Left renal cortex interstitium (tissue), 4 donors: ENCODE results near the gene CYBC1. TPM values are rescaled to one million over a fixed set of nuclear protein-coding genes. Genes with fewer than 3 reads are reported as not detected.
"Not testable (repeated sequence)": the region's sequence is repeated elsewhere in the genome, so short reads cannot be mapped to it uniquely, and the experiment has no call there.

Source experiments
- DNase-seq, 4 donors: peaks; one replicate each; pipeline ENCODE4 v3.0.0-alpha.2; 2013; ENCODE audit warnings: low read depth in 4 of 4, low spot score in 2 of 4, missing footprints in 1 of 4
- polyA plus RNA-seq, 4 donors: library from polyadenylated mRNA; unstranded; fragments of 120-200 nt; gene quantifications; one replicate each; pipeline ENCODE4 v1.2.1, GENCODE V29; 2013; ENCODE audit not compliant: insufficient read length in 4 of 4

The CYBC1 gene
- polyA plus RNA-seq, 4 donors, result 47.8 to 57.9 (median 56.8) TPM

DNA sequence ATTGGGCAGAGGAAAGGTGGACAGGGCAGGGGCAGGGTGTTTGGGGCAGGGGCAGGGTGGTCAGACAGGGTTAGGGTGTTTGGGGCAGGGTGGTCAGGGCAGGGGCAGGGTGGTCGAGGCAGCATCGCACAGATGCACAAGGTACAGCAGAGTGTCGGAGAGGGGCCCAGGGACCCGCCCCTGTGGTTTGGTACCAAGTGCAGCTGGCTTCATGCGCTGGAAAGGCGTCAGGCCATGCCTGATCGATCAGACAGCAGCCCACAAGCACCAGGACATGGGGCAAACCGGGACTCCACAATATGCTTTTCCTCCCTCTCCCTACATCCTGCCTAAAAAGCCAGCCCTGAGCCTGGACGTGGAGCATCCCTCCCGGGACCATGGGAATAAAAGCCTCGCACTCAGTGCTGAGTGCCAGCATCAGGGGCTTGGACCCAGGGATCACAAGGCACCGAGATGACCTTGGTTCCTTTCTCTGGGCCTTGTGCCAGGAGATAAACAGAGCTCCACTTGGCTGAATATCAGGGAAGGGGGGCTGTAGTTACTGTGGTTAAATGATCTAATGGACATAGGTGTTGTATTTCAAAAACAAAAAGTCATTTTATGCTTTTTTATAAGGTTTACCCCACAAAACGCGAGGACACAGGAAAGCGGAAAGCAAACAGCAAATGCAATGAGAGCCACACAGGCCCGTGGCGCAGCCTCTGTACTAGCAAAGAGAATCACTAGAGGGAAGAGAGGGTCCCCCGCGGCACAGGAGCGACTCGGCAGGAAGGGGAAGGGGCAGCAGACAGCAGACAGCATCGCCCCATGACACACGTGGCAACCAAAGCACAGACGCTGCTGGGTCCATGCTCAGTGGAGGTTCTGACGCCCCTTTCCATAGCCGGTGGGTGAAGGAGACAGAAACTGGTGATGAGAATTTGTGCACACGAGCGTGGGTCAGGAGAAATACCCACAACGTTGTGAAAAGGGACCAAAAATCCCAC lies 37.7 kb downstream of the CYBC1 start:
- DNase-seq, result no peak

DNA sequence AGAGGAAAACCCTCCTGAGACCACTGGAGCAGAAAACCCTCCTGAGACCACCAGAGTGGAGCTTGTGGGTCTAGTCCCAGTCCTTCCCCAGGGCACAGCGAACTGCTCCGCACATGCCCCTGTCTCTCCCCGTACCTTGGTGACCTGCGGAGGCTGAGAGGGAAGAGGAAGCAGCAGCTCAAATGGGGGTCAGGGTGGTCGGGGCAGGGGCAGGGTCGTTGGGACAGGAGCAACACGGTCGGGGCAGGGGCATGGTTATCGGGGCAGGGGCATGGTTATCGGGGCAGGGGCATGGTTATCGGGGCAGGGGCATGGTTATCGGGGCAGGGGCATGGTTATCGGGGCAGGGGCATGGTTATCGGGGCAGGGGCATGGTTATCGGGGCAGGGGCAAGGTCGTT lies 38.5 kb downstream of the CYBC1 start:
- DNase-seq, result not testable (repeated sequence)

- DNase-seq, result no peak
These were observed 39.0 kb downstream of the CYBC1 start for GRCh38 chr17:82411396-82412053.

GRCh38 chr17:82410014-82410716 lies 40.4 kb downstream of the CYBC1 start:
- DNase-seq, result no peak

GRCh38 chr17:82408938-82409318 lies 41.6 kb downstream of the CYBC1 start:
- no peak for DNase-seq

- DNase-seq, result no peak
These were observed 42.1 kb downstream of the CYBC1 start for GRCh38 chr17:82408288-82408937.

DNA sequence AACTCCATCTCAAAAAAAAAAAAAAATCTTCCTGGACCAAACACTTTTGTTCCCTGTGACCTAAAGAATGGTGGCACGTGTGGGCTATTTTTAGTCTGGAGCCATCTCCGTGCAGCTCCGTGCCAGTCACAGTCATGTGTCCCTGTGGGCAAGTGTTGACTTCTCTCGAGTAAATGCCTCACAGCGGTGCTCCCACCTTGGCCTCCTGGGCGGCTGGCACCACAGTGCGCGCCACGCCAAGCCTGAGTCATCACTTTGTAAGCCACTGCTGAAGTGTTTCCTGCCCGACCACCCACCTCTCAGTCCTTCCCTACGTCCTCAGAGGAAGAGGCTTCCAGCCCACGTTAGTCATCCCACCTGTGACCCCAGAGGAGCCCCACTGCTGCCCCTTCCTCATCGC lies 43.3 kb downstream of the CYBC1 start:
- no peak for DNase-seq

GRCh38 chr17:82406131-82406671 lies 44.4 kb downstream of the CYBC1 start:
- DNase-seq, result no peak

- DNase-seq, result no peak
These were observed 45.5 kb downstream of the CYBC1 start for GRCh38 chr17:82405051-82405450.

DNA sequence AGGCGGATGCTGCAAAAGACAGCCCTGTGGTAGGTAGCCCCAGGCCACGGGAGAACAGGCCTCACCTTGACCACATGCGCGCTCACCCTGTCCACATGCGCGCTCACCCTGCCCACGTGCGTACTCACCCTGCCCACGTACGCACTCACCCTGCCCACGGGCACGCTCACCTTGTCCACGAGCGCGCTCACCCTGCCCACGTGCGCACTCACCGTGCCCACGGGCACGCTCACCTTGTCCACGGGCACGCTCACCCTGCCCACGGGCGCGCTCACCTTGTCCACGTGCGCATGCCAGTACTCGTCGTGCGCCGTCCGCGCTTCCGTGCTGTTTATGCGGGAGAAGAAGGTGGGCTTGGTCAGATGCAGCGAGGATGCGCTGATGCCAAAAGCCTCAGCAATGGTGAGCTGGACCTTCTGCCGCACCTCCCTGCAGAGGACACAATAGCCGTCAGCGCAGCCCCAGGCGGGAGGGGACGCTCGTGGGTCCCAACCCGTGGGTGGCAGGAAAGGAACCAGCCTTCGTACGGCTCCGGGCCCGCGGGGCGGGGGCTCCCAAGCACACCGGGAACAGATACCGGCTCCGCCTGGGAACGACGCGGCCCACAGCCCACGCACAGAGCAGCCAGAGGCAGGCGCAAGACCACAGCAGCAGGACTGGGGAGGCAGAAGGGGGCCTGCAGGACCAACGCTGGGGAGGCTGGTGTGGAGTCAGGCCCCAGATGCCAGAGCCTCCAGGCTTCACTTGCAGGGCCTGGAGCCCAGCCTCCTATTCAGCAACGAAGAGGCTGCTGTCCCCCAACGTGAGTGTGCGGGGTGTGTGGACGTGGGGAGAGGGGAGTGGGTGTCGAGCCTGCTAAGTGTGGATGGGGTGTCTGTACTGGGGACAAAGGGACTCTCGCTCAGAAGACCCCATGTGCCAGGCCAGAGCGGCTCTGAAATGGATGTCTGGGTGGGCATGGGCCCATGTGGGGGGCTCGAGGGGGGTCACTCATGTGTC lies 46.6 kb downstream of the CYBC1 start:
- DNase-seq, result no peak

DNA sequence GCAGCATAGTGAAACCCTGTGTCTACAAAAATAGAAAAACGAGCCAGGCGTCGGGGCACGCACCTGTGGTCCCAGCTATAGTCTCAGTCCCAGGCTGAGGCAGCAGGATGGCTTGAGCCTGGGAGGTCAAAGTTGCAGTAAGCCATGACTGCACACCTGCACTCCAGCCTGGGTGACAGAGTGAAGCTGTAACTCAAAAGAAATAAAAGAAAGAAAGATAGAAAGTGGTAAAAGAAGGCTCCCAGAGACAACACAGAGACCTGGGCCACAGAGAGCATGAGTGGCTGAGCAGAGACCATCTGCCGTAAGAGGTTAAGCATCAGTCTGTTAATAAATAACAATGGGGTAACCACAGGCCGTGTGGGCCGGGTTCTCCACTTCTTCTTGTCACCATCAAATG lies 47.7 kb downstream of the CYBC1 start:
- no peak for DNase-seq

DNA sequence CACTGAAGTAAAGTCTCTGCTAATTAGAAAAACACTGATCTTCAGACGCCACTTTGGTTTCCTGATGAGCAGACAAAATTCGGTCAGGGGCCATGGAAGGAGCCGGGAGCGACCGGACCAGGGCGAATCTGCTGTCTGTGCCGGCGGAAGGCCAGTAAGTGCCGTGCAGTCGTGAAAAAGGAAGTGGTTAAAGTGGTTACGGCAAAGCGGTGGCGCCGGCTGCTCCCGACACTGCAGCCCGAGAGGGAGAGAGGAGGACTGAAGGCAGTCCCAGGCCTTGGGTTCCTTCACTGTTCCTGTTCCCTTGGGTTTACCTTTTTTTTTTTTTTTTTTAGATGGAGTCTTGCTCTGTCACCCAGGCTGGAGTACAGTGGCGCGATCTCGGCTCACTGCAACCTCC lies 49.7 kb downstream of the CYBC1 start:
- DNase-seq, result no peak

DNA sequence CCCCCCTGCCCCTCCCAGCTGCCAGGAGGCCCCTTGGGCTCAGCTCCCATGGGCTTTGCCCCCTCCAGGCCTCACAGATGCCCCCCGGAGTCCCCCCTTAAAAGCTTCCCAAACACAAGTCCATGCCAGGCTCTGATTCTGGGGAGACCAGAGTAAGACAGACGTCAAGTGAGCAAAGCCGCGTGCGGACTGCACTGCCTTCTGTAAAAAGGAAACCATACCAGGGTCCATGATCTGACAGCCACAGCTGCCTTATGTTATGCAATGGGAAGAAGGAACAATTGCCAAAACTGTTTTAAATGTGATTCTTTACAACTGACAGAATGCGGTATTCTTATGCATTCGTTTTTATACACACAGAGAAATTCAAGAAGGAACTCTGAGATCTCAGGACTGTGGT lies 50.3 kb downstream of the CYBC1 start:
- no peak for DNase-seq

GRCh38 chr17:82399601-82400101 lies 50.9 kb downstream of the CYBC1 start:
- no peak for DNase-seq

DNA sequence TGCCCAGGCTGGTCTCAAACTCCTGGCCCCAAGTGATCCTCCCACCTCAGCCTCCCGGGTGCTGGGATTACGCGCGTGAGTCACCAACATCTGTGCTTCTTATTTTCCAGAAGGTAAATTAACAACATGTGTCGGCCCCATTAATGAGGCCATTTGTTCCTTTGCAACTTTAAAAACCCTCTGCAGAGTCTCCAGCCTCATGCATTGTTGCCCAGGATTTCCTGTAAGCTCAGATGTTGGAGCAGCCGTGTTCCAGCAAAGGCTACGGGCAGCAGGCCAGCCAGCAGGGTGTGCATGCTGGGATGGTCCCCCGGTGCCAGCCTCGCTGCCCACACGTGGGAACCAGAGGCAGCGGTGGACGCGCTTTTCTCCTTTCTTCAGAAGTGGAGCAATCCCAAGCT lies 51.5 kb downstream of the CYBC1 start:
- no peak for DNase-seq

GRCh38 chr17:82397449-82398335 lies 52.9 kb downstream of the CYBC1 start:
- no peak for DNase-seq

DNA sequence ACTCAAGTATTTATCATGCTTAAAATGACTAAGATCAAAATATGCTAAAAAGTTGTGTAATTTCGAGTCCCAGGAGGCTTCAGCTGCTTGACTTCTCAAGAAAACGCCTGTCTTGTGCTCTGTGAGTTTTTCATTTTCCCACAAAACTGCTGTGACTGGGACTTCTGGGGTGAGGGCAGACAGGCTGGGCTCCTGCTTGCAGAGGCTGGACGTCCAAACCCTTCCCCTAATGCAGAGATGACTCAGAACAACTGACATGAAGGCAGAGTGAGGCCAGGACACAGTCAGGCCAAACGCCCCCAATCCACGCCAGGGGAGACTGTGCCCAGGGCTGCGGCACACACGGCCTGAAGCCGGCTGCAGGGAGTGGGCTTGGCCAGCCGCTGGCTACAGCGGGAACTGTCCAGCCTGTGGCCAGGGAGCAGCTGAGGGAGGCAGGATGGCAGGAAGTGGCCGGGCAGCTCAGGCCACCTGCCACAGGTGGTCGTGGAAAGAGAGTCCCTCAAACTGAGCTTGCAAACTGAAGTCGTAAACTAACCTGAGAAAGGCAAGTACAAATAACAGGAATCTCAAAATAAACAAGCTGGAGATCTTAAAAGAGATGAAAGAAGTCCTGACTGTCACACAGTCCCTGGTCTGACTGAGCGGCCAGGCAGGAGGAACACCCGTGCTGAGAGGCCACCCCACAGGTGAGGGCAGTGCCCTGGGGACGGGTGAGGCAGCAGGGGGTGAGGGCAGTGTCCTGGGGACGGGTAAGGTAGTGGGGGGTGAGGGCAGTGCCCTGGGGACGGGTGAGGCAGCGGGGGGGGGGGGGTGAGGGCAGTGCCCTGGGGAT lies 53.7 kb downstream of the CYBC1 start:
- no peak for DNase-seq
